ENCODE results near the gene FAM181A.
A peak's percentile ranks its signal among the peaks of the same experiment; 100 is the strongest.

FAM181A gene

GRCh38 chr14:93947282-93947681, 20.1 kb downstream of the FAM181A start:
- no peak for DNase-seq (ENCODE audit: low spot score)
- no peak for FAIRE-seq

GRCh38 chr14:93949511-93950075, 22.4 kb downstream of the FAM181A start:
- DNase-seq (ENCODE audit: low spot score) (no peak), FAIRE-seq (no peak)

- FAIRE-seq (no peak), DNase-seq (ENCODE audit: low spot score) (no peak)
These were observed 23.9 kb downstream of the FAM181A start for GRCh38 chr14:93950948-93951634.

- FAIRE-seq (no peak), DNase-seq (ENCODE audit: low spot score) (no peak)
These were observed 24.7 kb downstream of the FAM181A start for GRCh38 chr14:93951635-93952540.

GRCh38 chr14:93952829-93953228, 25.7 kb downstream of the FAM181A start:
- FAIRE-seq = no peak
- DNase-seq (ENCODE audit: low spot score) = no peak

GRCh38 chr14:93953263-93953662, 26.1 kb downstream of the FAM181A start:
- no peak for DNase-seq (ENCODE audit: low spot score)
- no peak for FAIRE-seq

- DNase-seq (ENCODE audit: low spot score) (no peak), FAIRE-seq (no peak)
These were observed 26.8 kb downstream of the FAM181A start for GRCh38 chr14:93953739-93954515.

GRCh38 chr14:93954516-93954830, 27.3 kb downstream of the FAM181A start:
- DNase-seq (ENCODE audit: low spot score) (no peak), FAIRE-seq (no peak)

GRCh38 chr14:93954900-93955849, 28.0 kb downstream of the FAM181A start:
- FAIRE-seq = no peak
- no peak for DNase-seq (ENCODE audit: low spot score)

GRCh38 chr14:93955850-93956481, 28.8 kb downstream of the FAM181A start:
- no peak for DNase-seq (ENCODE audit: low spot score)
- no peak for FAIRE-seq

GRCh38 chr14:93956514-93957332, 29.6 kb downstream of the FAM181A start:
- FAIRE-seq (no peak), DNase-seq (ENCODE audit: low spot score) (no peak)

GRCh38 chr14:93957333-93957710, 30.2 kb downstream of the FAM181A start:
- FAIRE-seq = no peak
- no peak for DNase-seq (ENCODE audit: low spot score)

GRCh38 chr14:93957751-93958566, 30.8 kb downstream of the FAM181A start:
- FAIRE-seq = no peak
- DNase-seq (ENCODE audit: low spot score) = no peak

- no peak for FAIRE-seq
These were observed 31.6 kb downstream of the FAM181A start for GRCh38 chr14:93958567-93959238.

GRCh38 chr14:93959239-93960107, 32.3 kb downstream of the FAM181A start:
- peak; percentile 97 for DNase-seq (ENCODE audit: low spot score)
- FAIRE-seq = peak; percentile 87

More at GRCh38 chr14:93958567-93959238, 31.6 kb downstream of the FAM181A start:
- DNase-seq (ENCODE audit: low spot score) = no peak

GRCh38 chr14:93960108-93960475, 32.9 kb downstream of the FAM181A start:
- FAIRE-seq = no peak

More at GRCh38 chr14:93960108-93960475, 32.9 kb downstream of the FAM181A start:
- peak; percentile 44 for DNase-seq (ENCODE audit: low spot score)

Data from RCC 7860 (cell line).